NCI-H446 treated with DMSO at 0.1 percent for 48 hours (cell line): ENCODE data around the gene TBC1D1.

Experiments
- DNase-seq: peaks from one replicate; lab custom pipeline; 2025; lab: John Stamatoyannopoulos, UW

Gene TBC1D1

DNA sequence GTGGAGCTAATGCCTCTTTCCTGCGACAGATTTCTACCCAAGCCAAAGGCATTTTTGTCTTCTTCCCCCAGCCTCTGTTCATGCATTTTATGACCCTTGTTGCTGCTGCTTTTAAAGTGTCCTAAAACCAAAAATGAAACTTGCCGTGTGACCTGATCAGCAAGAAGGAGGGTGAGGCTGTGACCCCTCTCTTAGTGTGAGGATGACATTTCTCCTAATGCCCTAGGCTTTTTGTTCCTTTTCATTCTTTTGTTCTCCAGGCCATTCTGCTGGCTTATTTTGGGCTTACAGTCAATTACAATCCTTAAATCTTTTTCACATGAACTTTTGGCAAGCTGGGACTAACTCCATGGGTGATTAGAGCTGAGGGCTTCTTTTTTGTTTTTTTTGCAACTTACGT is 103.7 kb downstream of the TBC1D1 start:
- no peak for DNase-seq

- DNase-seq, result no peak
Observed at GRCh38 chr4:37995299-37995821, 104.5 kb downstream of the TBC1D1 start.

DNA sequence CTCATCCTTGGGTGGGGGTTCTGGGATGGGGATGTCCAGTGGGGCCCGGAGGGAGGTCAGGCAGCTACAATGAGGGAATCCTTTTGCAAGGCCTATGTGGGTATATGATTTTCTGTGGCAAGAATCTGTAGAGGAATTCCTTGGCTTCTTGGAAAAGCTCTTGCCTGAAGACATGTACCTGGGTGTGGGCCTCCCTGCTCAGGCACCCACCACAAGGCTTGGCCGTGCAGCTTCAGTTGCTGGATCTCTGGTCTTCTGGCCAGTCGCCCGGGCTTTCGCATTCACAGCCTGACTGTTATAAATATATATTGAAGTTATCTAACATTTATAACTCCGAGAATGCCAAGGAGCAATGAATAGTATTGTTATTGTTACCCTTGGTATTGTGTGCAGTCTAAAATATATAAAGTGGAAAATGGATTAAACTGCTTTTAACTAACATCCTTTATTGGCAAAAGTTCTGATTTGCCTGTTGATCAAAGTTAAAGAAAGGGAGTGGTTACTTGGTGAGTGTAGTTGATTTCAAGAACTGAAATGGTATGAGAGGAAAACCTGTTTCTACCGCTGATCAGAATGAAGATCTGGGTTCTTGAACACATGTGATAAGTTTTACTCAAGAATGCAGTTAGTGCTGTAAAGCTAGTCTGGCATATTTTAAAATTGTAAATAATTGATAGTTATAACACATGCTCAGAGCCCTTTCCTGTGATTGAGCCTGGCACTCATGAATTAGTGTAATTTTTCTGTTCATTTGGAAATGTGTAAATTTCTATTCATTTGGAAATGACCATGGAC is 105.3 kb downstream of the TBC1D1 start:
- DNase-seq, result no peak

- no peak for DNase-seq
Observed at GRCh38 chr4:37998226-37998625, 107.3 kb downstream of the TBC1D1 start.

DNA sequence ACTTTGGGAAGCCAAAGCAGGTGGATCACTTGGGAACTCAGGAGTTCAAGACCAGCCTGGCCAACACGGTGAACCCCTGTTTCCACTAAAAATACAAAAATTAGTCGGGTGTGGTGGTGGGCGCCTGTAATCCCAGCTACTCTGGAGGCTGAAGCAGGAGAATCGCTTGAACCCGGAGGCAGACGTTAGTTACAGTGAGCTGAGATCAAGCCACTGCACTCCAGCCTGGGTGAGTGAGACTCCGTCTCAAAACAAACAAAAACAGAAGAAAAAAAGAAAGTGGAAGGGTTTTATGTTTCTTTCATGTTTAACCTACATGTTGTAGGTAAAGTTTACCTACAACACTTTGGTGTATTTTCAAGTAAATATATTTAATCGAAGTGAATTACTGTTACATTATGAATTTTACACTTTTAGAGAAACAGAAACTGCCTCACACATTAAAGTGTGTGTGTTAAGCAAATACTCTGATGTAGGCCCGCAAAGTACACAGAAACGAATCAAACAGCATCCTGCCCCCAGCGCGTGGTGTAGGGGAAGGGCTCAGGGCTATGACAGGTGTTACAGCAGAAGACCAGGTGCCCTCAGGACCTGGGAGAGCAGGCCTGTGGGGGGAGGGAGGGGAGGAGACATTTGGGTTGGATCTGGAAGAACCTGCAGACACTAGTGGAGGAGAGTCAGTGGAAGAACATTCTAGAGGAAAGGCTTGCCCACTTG is 108.3 kb downstream of the TBC1D1 start:
- DNase-seq, result no peak

DNA sequence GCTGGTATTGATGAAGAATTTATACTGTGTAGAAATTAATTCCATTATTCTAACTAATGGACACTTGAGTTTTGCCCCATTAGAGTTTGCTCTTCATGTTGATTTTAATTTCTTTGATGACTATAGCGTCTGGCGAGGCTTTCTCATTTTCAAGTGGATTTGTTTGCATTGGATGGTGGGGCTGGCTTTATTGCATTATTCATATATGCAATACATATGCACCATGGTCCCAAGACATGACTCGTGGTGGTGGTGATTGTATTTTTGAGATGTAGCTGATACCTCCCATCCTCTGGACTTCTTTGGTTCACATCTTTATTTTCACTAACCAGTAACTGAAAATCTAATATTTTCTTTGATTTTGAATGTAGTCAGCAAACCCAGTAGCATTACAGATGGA is 109.1 kb downstream of the TBC1D1 start:
- DNase-seq, result no peak

DNA sequence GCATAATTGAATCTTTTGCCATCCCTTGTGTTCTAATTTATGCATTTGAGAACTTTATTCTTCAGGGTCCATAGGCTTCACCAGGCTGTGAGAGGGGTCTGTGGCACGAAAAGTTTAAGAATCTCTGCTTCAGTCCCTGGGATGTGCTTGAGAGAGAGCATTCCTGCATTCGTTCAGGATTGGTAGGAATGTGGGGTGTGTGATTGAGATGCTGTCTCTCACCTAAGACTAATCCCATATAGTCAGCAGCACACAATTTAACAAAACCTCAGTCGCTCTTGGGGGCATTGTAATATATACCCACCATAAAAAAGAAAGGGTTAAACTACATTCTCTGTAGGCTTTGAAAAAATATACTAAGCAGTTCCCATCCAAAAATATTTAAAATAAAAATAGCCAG is 111.0 kb downstream of the TBC1D1 start:
- no peak for DNase-seq

- no peak for DNase-seq
Observed at GRCh38 chr4:38002451-38003071, 111.7 kb downstream of the TBC1D1 start.

DNA sequence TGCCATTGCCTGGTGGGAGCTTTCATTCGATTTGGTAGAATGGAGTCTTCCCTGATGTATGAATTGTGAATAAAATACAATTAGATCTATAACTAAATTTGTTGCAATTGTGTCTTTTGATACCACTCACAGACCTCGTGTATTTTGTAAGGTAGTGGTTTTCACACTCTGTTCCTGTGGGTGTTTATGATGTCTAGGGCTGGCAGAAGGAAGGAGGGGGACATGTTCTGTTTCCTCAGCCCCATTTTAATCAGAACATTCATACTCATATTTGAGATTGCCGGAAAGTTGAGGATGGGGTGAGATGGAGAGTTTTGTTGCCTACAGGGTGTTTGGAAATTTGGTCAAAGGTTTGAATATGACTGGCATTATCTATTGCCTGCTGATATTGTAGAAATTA is 112.2 kb downstream of the TBC1D1 start:
- DNase-seq, result no peak

GRCh38 chr4:38003628-38004027 is 112.7 kb downstream of the TBC1D1 start:
- no peak for DNase-seq

GRCh38 chr4:38004062-38004461 is 113.2 kb downstream of the TBC1D1 start:
- no peak for DNase-seq

DNA sequence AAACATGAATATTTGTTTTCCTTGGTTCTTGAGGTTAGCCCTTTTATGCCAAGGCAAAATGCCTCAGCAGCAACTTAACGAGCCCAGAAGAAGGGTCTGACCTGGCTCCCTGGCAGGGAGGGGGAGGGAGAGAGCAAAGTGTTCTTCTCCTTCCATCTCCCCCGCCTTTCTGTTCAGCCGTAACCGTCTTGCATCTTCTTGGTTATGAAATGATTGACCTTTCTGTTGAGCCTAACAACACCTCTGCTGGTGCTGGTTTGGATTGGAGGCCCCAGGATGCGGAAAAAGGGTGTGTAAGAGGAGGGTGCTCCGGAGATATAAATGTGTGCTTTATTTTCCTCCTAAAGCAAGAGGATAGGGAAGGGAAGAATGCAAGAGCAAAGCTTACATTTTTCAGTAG is 114.0 kb downstream of the TBC1D1 start:
- DNase-seq, result no peak

GRCh38 chr4:38005637-38006036 is 114.8 kb downstream of the TBC1D1 start:
- no peak for DNase-seq

GRCh38 chr4:38007645-38008044 is 116.8 kb downstream of the TBC1D1 start:
- DNase-seq, result no peak

DNA sequence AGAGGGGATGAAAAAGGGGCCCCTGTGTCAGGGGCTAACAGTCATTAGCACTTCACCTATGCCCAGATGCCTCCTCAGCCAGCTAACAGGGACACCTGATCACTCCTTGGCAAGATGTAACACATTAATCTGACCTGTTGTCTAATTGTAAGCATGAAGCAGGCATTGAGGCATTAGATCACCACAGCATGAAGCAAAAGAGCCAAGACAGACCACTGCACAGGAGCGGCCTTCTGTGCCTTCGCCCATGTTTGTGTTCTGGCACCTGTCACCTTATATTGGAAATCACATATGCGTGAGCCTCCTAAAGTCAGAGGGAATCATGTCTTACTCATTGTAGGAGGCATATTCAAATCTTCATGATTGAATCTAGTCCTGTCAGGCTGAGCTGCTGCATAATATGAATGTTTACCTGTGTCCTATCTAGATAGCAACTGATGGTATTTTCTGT is 117.7 kb downstream of the TBC1D1 start:
- peak; percentile 29 for DNase-seq

DNA sequence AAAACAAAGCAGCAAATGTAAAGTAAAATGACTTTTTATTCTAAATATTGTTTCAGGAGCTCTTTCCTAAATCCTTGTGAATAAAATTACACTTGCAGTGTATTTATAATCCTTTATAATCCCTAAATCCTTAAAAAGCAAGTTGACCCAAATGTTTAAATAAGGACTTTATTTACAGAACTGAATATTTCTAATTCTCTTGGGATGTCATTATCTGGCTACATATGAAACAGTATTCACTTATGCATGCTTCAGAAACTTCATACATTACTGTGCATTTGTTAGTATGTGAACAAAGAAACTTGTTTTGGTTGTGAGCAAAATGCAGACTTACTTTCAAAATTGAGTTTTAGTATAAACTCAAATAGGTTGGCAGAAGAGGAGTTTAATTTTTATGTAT is 118.5 kb downstream of the TBC1D1 start:
- peak; percentile 14 for DNase-seq

DNA sequence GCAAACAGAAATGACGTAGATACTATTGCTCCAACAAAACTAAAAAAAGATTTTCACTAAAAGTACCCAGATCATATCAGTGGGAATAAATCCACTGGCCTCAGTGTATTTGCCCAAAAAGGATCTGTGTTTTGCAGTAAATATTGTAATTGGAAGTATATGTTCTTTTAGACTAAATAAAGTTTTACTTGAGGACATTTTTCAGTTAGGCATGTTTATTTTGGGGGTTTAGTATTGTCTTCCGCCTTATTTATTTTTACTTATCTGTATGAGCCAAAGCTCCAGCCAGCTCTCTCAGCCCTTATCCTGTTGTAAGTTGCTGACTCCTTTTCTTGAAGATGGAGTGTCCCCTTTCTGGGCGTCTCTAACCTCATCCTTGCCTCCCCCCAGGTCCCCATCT is 119.1 kb downstream of the TBC1D1 start:
- no peak for DNase-seq

DNA sequence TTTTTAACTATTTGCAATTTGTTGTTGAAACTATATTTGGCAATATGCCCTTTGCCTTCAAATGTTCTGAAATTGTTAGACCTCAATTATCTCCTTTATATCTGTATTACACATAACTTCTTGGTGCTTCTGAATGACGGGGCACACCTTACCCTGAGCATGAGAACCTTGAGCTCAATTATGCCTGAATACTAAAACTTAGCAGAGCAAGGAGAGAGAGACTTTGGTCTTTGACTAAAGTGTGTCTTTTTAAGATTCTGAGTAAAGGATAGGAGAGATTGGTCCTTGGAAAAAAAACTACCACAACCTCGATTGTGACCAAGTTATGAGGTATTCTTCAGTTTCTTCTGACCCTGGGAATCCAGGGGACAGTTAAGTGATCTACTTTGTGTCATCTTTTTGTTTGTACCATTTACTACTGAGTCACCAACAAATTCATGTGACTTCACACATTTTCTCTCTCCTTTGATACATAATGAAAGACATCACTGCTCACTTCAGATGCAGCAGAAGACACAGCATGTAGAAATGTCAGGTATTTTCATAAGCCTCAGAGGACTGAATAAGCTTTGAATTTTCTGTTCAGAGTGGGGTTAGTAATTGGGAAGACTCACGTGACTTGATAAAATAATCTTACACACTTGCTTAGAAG is 120.8 kb downstream of the TBC1D1 start:
- DNase-seq, result no peak

DNA sequence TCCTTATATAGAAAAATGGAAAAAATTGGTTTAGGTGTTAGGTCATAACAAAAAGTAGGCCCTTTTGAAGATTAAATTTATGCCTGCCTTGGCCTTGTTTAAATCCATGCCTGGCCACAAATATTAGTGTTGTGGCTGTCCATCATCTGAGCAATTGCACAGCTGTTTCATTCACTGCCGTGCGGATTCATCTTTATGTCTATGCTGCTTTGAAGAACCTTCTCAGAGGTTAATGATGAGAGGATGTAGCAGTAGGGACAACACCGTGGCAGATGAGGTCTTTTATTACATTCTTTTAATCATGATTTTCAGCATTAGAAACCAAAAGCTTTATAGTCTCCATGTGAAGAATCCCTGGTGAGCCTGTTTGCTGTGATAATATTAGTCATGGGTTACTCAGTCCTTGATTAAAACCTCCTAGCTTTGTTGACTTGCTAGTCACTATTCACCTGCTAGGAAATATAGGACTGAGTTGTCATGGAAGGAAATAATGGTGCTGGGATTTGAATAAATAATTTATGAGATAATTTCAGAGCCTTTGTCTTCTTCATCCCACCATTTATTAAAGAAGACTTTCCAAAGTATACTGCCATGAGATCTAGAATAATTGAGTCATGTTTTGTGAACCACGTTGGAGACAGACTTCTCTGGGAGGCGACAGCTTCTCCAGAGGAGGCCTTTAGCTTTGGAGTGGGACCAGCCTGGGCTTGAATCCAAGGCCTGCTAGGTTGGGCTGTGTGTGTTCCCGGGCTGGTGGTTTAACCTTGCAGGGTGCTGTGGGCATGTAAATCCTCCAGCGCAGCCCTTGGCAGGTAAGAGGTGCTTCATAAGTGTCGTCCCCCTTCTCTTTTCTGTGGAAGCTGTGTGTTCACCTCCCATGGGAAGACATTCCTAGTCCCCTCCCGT is 122.8 kb downstream of the TBC1D1 start:
- DNase-seq, result peak; percentile 41

DNA sequence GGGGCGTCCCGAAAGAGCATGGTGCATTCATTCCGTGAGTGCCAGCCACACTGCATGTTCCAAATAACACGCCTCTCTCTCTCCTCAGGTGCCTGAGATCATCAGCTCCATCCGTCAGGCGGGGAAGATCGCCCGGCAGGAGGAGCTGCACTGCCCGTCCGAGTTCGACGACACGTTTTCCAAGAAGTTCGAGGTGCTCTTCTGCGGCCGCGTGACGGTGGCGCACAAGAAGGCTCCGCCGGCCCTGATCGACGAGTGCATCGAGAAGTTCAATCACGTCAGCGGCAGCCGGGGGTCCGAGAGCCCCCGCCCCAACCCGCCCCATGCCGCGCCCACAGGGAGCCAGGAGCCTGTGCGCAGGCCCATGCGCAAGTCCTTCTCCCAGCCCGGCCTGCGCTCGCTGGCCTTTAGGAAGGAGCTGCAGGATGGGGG is 123.6 kb downstream of the TBC1D1 start:
- DNase-seq, result no peak

DNA sequence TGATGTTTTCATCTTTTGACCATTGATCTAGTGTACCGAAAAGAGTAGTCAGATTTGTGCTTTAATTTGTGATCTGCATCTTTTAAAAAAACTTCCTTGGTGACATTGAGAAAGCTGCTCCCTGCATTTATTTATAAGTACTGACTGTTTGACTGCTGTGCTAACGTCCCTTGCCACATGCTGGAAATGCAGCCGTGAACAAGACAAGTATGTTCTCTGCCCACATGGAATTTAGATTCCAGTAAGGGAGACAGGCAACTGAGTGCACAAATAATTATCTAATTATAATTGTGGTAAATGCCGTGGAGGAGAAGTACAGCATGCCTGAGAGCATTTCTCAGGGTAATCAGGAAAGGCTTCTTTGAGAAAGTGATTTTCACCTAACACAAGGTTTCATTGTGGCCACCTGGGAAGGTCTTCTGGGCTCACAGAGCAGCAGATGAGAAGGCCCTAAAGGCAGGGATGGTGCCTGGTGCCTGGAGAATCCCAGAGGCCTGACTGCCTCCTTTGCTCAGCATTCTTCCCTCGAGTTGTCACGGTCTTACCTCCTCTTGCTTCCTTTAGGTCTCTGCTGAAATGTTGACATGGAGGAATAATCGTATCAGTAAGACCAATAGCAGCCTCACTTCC is 125.1 kb downstream of the TBC1D1 start:
- DNase-seq, result no peak
